Panc1 (cell line): ENCODE results near the gene PGBD5. TPM values are rescaled to one million over a fixed set of nuclear protein-coding genes. Genes with fewer than 3 reads are reported as not detected.

ENCODE experiments used
- ATAC-seq: fragments of 200-7000 bp; cut with Tn5 transposase; 2 replicates; pipeline ENCODE4 v1.9.1; 2020; ENCODE audit warnings: mild to moderate bottlenecking, moderate library complexity
- BruUV-seq: library from RNA; stranded (reverse); fragments of 400-500 nt; replicated peaks from 2 replicates; lab custom pipeline; 2021; lab: Mats Ljungman, UMichigan
- CTCF ChIA-PET: fragments of 300-600 bp; sonication (Branson Sonifier 250); formaldehyde crosslinking; loops from one replicate; lab custom pipeline; 2022; ENCODE audit warnings: antibody characterized with exemption; lab: Charles Lee
- POLR2A ChIA-PET: fragments of 300-600 bp; sonication (Branson Sonifier 250); formaldehyde crosslinking; loops from one replicate; lab custom pipeline; 2022; ENCODE audit warnings: antibody characterized with exemption; lab: Charles Lee
- DNase-seq: peaks from one replicate; pipeline ENCODE4 v3.0.0-alpha.2; 2010; ENCODE audit warnings: low read depth, low spot score
- H3K27ac ChIP-seq: 2 replicates; pipeline ENCODE4 v1.5.1; 2011; ENCODE audit warnings: mild to moderate bottlenecking, low read length, inconsistent platforms
- H3K27me3 ChIP-seq: fragments of 200-500 bp; sonication (Bioruptor generic); 2 replicates; pipeline ENCODE4 v1.6.0; 2014; ENCODE audit warnings: low read length, inconsistent platforms; ENCODE audit not compliant: control insufficient read depth, insufficient read depth
- H3K36me3 ChIP-seq: fragments of 200-500 bp; sonication (Bioruptor generic); 2 replicates; pipeline ENCODE4 v1.5.1; 2014; ENCODE audit warnings: inconsistent platforms, mild to moderate bottlenecking, low read length, moderate library complexity; ENCODE audit not compliant: control insufficient read depth, insufficient read depth
- H3K4me1 ChIP-seq: 2 replicates; pipeline ENCODE4 v1.5.1; 2011; ENCODE audit warnings: inconsistent platforms, mild to moderate bottlenecking, low read length, moderate library complexity; ENCODE audit not compliant: control insufficient read depth, insufficient read depth
- H3K4me3 ChIP-seq, 2 experiments: 2 replicates each; pipeline ENCODE4 v1.5.1; 2011 to 2012; ENCODE audit warnings: low read depth in 2 of 2, low read length in 2 of 2, mild to moderate bottlenecking in 2 of 2, inconsistent platforms in 1 of 2, moderate library complexity in 1 of 2
- H3K9me3 ChIP-seq: fragments of 200-500 bp; sonication (Bioruptor generic); 2 replicates; pipeline ENCODE4 v1.5.1; 2014; ENCODE audit warnings: low read depth, mild to moderate bottlenecking, inconsistent platforms, low read length, moderate library complexity; ENCODE audit not compliant: control insufficient read depth, insufficient read depth
- POLR2AphosphoS5 ChIP-seq: IDR thresholded peaks from 2 replicates; pipeline ENCODE4 v1.6.1; 2012; ENCODE audit warnings: mild to moderate bottlenecking, low read depth, low read length, moderate library complexity
- SIN3A ChIP-seq: IDR thresholded peaks from 2 replicates; pipeline ENCODE4 v1.6.1; 2012; ENCODE audit warnings: low read depth, mild to moderate bottlenecking, low read length, moderate library complexity, borderline replicate concordance; ENCODE audit not compliant: insufficient read depth
- TCF7L2 ChIP-seq: IDR thresholded peaks from 2 replicates; pipeline ENCODE4 v1.6.1; 2011; ENCODE audit warnings: mild to moderate bottlenecking, low read depth, low read length, inconsistent platforms
- in situ Hi-C: cut with HindIII; loops from 2 replicates; pipeline ENCODE4 v1.10.0; 2016; ENCODE audit warnings: low sequenced_read_pairs, low pct_unique_long_range_greater_than_20kb
- intact Hi-C: fragments of 100-400 bp; cut with micrococcal nuclease; formaldehyde crosslinking; loops from one replicate; pipeline ENCODE4 v1.10.0; 2022; ENCODE audit not compliant: unreplicated experiment
- total RNA-seq: library from RNA; stranded (reverse); gene quantifications from one replicate; pipeline ENCODE4 v1.2.1, GENCODE V29; 2021; ENCODE audit not compliant: unreplicated experiment
- TF ChIP-seq, protein P1 (sequence below), 2 experiments: IDR thresholded peaks; 2 replicates each; pipeline ENCODE4 v1.6.1; 2011 to 2012; ENCODE audit warnings: low read depth in 2 of 2, control low read depth in 1 of 2, low read length in 1 of 2, mild to moderate bottlenecking in 1 of 2, moderate library complexity in 1 of 2; ENCODE audit not compliant: insufficient read depth in 1 of 2
- TF ChIP-seq, protein P2 (sequence below): fragments of 450-650 bp; IDR thresholded peaks from 2 replicates; pipeline ENCODE4 v1.5.1; 2017; ENCODE audit warnings: mild to moderate bottlenecking

PGBD5 gene
- total RNA-seq, 1 experiment from 2014 or later, result 0.05 TPM

DNA sequence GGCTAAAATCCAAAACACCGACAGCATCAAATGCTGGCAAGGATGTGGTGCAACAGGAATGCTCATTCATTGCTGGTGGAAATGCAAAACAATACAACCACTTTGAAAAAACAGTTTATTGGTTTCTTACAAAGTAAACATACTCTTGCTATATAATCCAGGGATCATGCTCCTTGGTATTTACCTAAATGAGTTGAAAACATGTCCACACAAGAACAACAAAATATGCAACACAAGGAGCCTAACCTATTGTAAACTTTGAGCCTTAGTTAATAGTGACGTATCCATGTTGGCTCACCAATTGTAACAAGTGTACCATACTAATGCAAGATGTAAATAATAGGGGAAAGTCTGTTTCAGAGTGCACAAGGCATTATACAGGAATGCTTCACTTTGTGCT, 37.2 kb upstream of the PGBD5 start:
- DNase-seq, result no peak

DNA sequence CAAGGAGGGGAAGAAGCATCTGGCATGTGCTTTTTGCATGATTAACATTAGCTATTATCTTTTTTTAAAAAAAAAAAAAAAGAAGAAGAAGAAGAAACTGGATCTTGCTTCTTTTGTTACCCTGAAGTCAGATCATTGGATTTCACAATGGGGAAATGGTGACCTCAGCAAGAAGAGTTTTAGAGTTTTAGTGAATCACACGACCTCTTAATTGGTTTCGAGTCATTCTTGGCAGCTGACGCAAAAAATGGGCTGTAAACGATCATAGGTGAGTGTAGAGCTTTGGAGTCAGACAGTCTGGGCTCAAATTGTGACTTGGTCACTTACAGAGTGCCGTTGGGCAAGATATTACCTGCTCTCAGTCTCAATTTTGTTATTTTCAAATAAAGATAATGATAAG, 33.3 kb upstream of the PGBD5 start:
- H3K27me3 ChIP-seq, result peaks cover 19% of the 10 kb centered on the region
- no TSS peak for BruUV-seq
- in situ Hi-C loops, result no loop called here
- CTCF ChIA-PET, result no interaction called here
- DNase-seq (no peak), ATAC-seq (no peak)
- no peak overlapping the region for H3K4me3 ChIP-seq
- no peaks in the 10 kb centered on the region for H3K36me3 ChIP-seq
- POLR2A ChIA-PET, result no interaction called here
- no peaks in the 10 kb centered on the region for H3K9me3 ChIP-seq
- no peak for TF ChIP-seq TCF7L2
- TF ChIP-seq, protein P1, sequence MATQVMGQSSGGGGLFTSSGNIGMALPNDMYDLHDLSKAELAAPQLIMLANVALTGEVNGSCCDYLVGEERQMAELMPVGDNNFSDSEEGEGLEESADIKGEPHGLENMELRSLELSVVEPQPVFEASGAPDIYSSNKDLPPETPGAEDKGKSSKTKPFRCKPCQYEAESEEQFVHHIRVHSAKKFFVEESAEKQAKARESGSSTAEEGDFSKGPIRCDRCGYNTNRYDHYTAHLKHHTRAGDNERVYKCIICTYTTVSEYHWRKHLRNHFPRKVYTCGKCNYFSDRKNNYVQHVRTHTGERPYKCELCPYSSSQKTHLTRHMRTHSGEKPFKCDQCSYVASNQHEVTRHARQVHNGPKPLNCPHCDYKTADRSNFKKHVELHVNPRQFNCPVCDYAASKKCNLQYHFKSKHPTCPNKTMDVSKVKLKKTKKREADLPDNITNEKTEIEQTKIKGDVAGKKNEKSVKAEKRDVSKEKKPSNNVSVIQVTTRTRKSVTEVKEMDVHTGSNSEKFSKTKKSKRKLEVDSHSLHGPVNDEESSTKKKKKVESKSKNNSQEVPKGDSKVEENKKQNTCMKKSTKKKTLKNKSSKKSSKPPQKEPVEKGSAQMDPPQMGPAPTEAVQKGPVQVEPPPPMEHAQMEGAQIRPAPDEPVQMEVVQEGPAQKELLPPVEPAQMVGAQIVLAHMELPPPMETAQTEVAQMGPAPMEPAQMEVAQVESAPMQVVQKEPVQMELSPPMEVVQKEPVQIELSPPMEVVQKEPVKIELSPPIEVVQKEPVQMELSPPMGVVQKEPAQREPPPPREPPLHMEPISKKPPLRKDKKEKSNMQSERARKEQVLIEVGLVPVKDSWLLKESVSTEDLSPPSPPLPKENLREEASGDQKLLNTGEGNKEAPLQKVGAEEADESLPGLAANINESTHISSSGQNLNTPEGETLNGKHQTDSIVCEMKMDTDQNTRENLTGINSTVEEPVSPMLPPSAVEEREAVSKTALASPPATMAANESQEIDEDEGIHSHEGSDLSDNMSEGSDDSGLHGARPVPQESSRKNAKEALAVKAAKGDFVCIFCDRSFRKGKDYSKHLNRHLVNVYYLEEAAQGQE (IDR thresholded peaks at IDR 0.05; ENCODE audit: insufficient read depth in 1 of 2, low read depth in 2 of 2, low read length in 1 of 2), result no peak
- intact Hi-C loops, result no loop called here
- H3K27ac ChIP-seq, result no peak overlapping the region
- H3K4me1 ChIP-seq, result no peaks in the 10 kb centered on the region

More for the DNA sequence above, 37.2 kb upstream of the PGBD5 start:
- no TSS peak for BruUV-seq
- H3K9me3 ChIP-seq, result no peaks in the 10 kb centered on the region
- intact Hi-C loops, result no loop called here
- peaks cover 15% of the 10 kb centered on the region for H3K27me3 ChIP-seq
- ATAC-seq, result no peak
- in situ Hi-C loops, result no loop called here
- TF ChIP-seq POLR2AphosphoS5, result no peak
- TF ChIP-seq SIN3A, result no peak
- TF ChIP-seq, protein P1 (IDR thresholded peaks at IDR 0.05; ENCODE audit: insufficient read depth in 1 of 2, low read depth in 2 of 2, low read length in 1 of 2), result no peak
- TF ChIP-seq TCF7L2, result no peak
- TF ChIP-seq, protein P2, sequence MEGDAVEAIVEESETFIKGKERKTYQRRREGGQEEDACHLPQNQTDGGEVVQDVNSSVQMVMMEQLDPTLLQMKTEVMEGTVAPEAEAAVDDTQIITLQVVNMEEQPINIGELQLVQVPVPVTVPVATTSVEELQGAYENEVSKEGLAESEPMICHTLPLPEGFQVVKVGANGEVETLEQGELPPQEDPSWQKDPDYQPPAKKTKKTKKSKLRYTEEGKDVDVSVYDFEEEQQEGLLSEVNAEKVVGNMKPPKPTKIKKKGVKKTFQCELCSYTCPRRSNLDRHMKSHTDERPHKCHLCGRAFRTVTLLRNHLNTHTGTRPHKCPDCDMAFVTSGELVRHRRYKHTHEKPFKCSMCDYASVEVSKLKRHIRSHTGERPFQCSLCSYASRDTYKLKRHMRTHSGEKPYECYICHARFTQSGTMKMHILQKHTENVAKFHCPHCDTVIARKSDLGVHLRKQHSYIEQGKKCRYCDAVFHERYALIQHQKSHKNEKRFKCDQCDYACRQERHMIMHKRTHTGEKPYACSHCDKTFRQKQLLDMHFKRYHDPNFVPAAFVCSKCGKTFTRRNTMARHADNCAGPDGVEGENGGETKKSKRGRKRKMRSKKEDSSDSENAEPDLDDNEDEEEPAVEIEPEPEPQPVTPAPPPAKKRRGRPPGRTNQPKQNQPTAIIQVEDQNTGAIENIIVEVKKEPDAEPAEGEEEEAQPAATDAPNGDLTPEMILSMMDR, result no peak
- ChIA-PET POLR2A (no interaction called here), CTCF (no interaction called here)
- H3K4me1 ChIP-seq, result no peaks in the 10 kb centered on the region
- H3K27ac ChIP-seq, result no peak overlapping the region
- no peaks in the 10 kb centered on the region for H3K36me3 ChIP-seq
- H3K4me3 ChIP-seq, result no peak overlapping the region
